ENCODE measurements around the gene TRPT1. TPM values are rescaled to one million over a fixed set of nuclear protein-coding genes. Genes with fewer than 3 reads are reported as not detected.
A peak's percentile ranks its signal among the peaks of the same experiment; 100 is the strongest.

TRPT1 gene
- total RNA-seq, 2 experiments from 2014 or later, result 20.0 to 26.5 TPM

GRCh38 chr11:64186492-64187165 lies 39.4 kb downstream of the TRPT1 start:
- peaks cover 18% of the 10 kb centered on the region for H3K36me3 Mint-ChIP-seq (ENCODE audit: low read depth)
- ChIA-PET CTCF (interaction anchor here (0.6 to 16.2 kb wide), 12 partner anchors 10 to 333 kb away, joined by 3 to 141 read pairs (median 5); partner anchors contain the start of genes FERMT3, PRDX5 and TRMT112), POLR2A (interaction anchor here (0.6 to 1.1 kb wide), 4 partner anchors 18 to 131 kb away, joined by 3 to 4 read pairs (median 4); partner anchors contain the start of gene PRDX5)
- peaks cover 40% of the 10 kb centered on the region for H3K4me1 Mint-ChIP-seq
- H3K9me3 Mint-ChIP-seq, result no peaks in the 10 kb centered on the region
- H3K4me3 Mint-ChIP-seq, result no peak overlapping the region
- no peaks in the 10 kb centered on the region for H3K27me3 Mint-ChIP-seq
- DNase-seq, result peak; percentile 56
- no peak overlapping the region for H3K27ac Mint-ChIP-seq

- CTCF ChIA-PET, result interaction anchor here (0.6 to 16.2 kb wide), 9 partner anchors 11 to 693 kb away, joined by 3 to 141 read pairs (median 5); partner anchors contain the start of genes FERMT3, PRDX5 and TRMT112
Measured at GRCh38 chr11:64185693-64186491, 40.1 kb downstream of the TRPT1 start, which contains the start of gene STIP1. TSS of gene STIP1 (plus strand) at chr11:64186171. CDS start at chr11:64186262, 91 bp downstream.

GRCh38 chr11:64185175-64185692 lies 40.8 kb downstream of the TRPT1 start:
- CTCF ChIA-PET, result interaction anchor here (0.6 to 16.2 kb wide), 9 partner anchors 12 to 694 kb away, joined by 3 to 141 read pairs (median 4); partner anchors contain the start of genes FERMT3, PRDX5 and TRMT112
- DNase-seq, result no peak
- Mint-ChIP-seq H3K27ac (peak overlapping the region; percentile 92), H3K4me3 (peak overlapping the region; percentile 94), H3K36me3 (ENCODE audit: low read depth) (peaks cover 15% of the 10 kb centered on the region), H3K27me3 (no peaks in the 10 kb centered on the region), H3K4me1 (peaks cover 45% of the 10 kb centered on the region), H3K9me3 (no peaks in the 10 kb centered on the region)
- POLR2A ChIA-PET, result interaction anchor here (0.6 to 0.9 kb wide), 2 partner anchors 19 to 200 kb away, joined by 3 read pairs; partner anchors contain the start of gene MACROD1

More at GRCh38 chr11:64185693-64186491, 40.1 kb downstream of the TRPT1 start, which contains the start of gene STIP1:
- H3K4me1 Mint-ChIP-seq, result peaks cover 46% of the 10 kb centered on the region
- H3K27ac Mint-ChIP-seq, result peak within 1 kb of the TSS; percentile 98
- H3K4me3 Mint-ChIP-seq, result peak within 1 kb of the TSS; percentile 94
- peak; percentile 99 for DNase-seq
- H3K27me3 Mint-ChIP-seq, result no peaks in the 10 kb centered on the region
- POLR2A ChIA-PET, result interaction anchor here (0.6 to 0.9 kb wide), 2 partner anchors 20 to 201 kb away, joined by 3 read pairs; partner anchors contain the start of gene MACROD1
- H3K9me3 Mint-ChIP-seq, result no peaks in the 10 kb centered on the region
- peaks cover 18% of the 10 kb centered on the region for H3K36me3 Mint-ChIP-seq (ENCODE audit: low read depth)

- no peak for DNase-seq
- Mint-ChIP-seq H3K4me1 (peaks cover 40% of the 10 kb centered on the region), H3K4me3 (peak overlapping the region; percentile 20), H3K36me3 (ENCODE audit: low read depth) (peaks cover 12% of the 10 kb centered on the region), H3K9me3 (no peaks in the 10 kb centered on the region), H3K27ac (no peak overlapping the region), H3K27me3 (no peaks in the 10 kb centered on the region)
- POLR2A ChIA-PET, result no interaction called here
- CTCF ChIA-PET, result interaction anchor here (1.1 kb wide), 1 partner anchor 21 kb away, joined by 3 read pairs; no protein-coding TSS in a partner anchor
Measured at GRCh38 chr11:64183890-64184289, 42.1 kb downstream of the TRPT1 start.

- H3K4me1 Mint-ChIP-seq, result peaks cover 49% of the 10 kb centered on the region
Measured at GRCh38 chr11:64181506-64182411, 44.2 kb downstream of the TRPT1 start.

GRCh38 chr11:64180891-64181290 lies 45.1 kb downstream of the TRPT1 start:
- Mint-ChIP-seq H3K36me3 (ENCODE audit: low read depth) (peaks cover 5% of the 10 kb centered on the region), H3K27me3 (no peaks in the 10 kb centered on the region), H3K4me1 (peaks cover 53% of the 10 kb centered on the region), H3K9me3 (no peaks in the 10 kb centered on the region), H3K27ac (no peak overlapping the region), H3K4me3 (no peak overlapping the region)
- ChIA-PET POLR2A (no interaction called here), CTCF (interaction anchor here (0.9 to 1.8 kb wide), 5 partner anchors 10 to 124 kb away, joined by 3 to 6 read pairs (median 4); partner anchors contain the start of gene MACROD1)
- DNase-seq, result no peak

More at GRCh38 chr11:64181506-64182411, 44.2 kb downstream of the TRPT1 start:
- ChIA-PET CTCF (interaction anchor here (0.9 to 1.8 kb wide), 5 partner anchors 9 to 123 kb away, joined by 3 to 6 read pairs (median 4); partner anchors contain the start of gene MACROD1), POLR2A (no interaction called here)
- Mint-ChIP-seq H3K9me3 (no peaks in the 10 kb centered on the region), H3K27me3 (no peaks in the 10 kb centered on the region), H3K36me3 (ENCODE audit: low read depth) (peaks cover 6% of the 10 kb centered on the region), H3K27ac (peak overlapping the region; percentile 62), H3K4me3 (no peak overlapping the region)
- DNase-seq, result peak; percentile 57

- ChIA-PET CTCF (interaction anchor here (0.5 to 1.3 kb wide), 2 partner anchors 40 to 196 kb away, joined by 3 read pairs; no protein-coding TSS in a partner anchor), POLR2A (no interaction called here)
- peaks cover 46% of the 10 kb centered on the region for H3K4me1 Mint-ChIP-seq
- peaks cover 2% of the 10 kb centered on the region for H3K9me3 Mint-ChIP-seq
- no peak overlapping the region for H3K4me3 Mint-ChIP-seq
- DNase-seq, result no peak
- H3K27ac Mint-ChIP-seq, result no peak overlapping the region
- peaks cover 6% of the 10 kb centered on the region for H3K36me3 Mint-ChIP-seq (ENCODE audit: low read depth)
- no peaks in the 10 kb centered on the region for H3K27me3 Mint-ChIP-seq
Measured at GRCh38 chr11:64178951-64179639, 46.9 kb downstream of the TRPT1 start.

GRCh38 chr11:64178203-64178602 lies 47.8 kb downstream of the TRPT1 start:
- Mint-ChIP-seq H3K27ac (no peak overlapping the region), H3K27me3 (no peaks in the 10 kb centered on the region), H3K4me3 (no peak overlapping the region), H3K36me3 (ENCODE audit: low read depth) (peaks cover 11% of the 10 kb centered on the region), H3K9me3 (peaks cover 4% of the 10 kb centered on the region), H3K4me1 (peaks cover 38% of the 10 kb centered on the region)
- no peak for DNase-seq
- ChIA-PET POLR2A (no interaction called here), CTCF (interaction anchor here (0.7 to 1.3 kb wide), 3 partner anchors 26 to 215 kb away, joined by 3 read pairs; no protein-coding TSS in a partner anchor)

- peaks cover 9% of the 10 kb centered on the region for H3K36me3 Mint-ChIP-seq (ENCODE audit: low read depth)
- POLR2A ChIA-PET, result no interaction called here
- no peaks in the 10 kb centered on the region for H3K27me3 Mint-ChIP-seq
- CTCF ChIA-PET, result interaction anchor here (0.7 to 1.2 kb wide), 2 partner anchors 24 to 1815 kb away, joined by 3 to 4 read pairs; no protein-coding TSS in a partner anchor
- H3K4me3 Mint-ChIP-seq, result no peak overlapping the region
- peak overlapping the region; percentile 82 for H3K27ac Mint-ChIP-seq
- H3K4me1 Mint-ChIP-seq, result peaks cover 29% of the 10 kb centered on the region
- peak; percentile 40 for DNase-seq
- peaks cover 4% of the 10 kb centered on the region for H3K9me3 Mint-ChIP-seq
Measured at GRCh38 chr11:64176751-64177150, 49.2 kb downstream of the TRPT1 start.
